ENCODE measurements around the gene COQ10A.

Gene COQ10A

GRCh38 chr12:56231184-56231582 is 35.6 kb upstream of the COQ10A start:
- Histone ChIP-seq H3K79me2 (ENCODE audit: control insufficient read depth, insufficient read depth, low read length, poor library complexity) (no peaks in the 10 kb centered on the region), H2AFZ (ENCODE audit: insufficient read depth, low read length, poor library complexity) (no peak overlapping the region), H4K91ac (ENCODE audit: low read depth, low read length) (no peak overlapping the region), H3K9me3 (ENCODE audit: insufficient read depth, low read depth, low read length) (no peaks in the 10 kb centered on the region), H3K79me1 (ENCODE audit: low read length) (no peaks in the 10 kb centered on the region), H3K4ac (ENCODE audit: low read depth, low read length) (no peak overlapping the region), H2AK5ac (ENCODE audit: low read length) (no peak overlapping the region), H3K27me3 (ENCODE audit: insufficient read depth, low read length) (no peaks in the 10 kb centered on the region), H3K36me3 (ENCODE audit: control insufficient read depth in 1 of 2, insufficient read depth in 2 of 2, low read length in 2 of 2) (peaks cover 3% of the 10 kb centered on the region in 2 experiments), H4K12ac (ENCODE audit: low read depth, low read length) (no peak overlapping the region), H3K4me2 (ENCODE audit: low read length) (no peak overlapping the region), H2BK12ac (ENCODE audit: low read length) (no peak overlapping the region), H3K14ac (ENCODE audit: low read length) (no peak overlapping the region), H3K4me1 (ENCODE audit: control insufficient read depth in 1 of 2, insufficient read depth in 2 of 2, low read length in 2 of 2) (no peaks in the 10 kb centered on the region), H4K8ac (ENCODE audit: low read depth, low read length) (no peak overlapping the region), H2BK5ac (ENCODE audit: low read depth, low read length, poor library complexity) (no peak overlapping the region), H3K27ac (ENCODE audit: low read depth, low read length) (no peak overlapping the region), H3K18ac (ENCODE audit: low read length) (no peak overlapping the region), H3K23ac (ENCODE audit: low read length) (no peak overlapping the region), H2BK120ac (ENCODE audit: insufficient read depth, low read length, poor library complexity) (no peak overlapping the region), H3K4me3 (ENCODE audit: low read depth, low read length) (no peak overlapping the region), H3K9ac (ENCODE audit: low read length) (no peak overlapping the region)
- WGBS (ENCODE audit: extremely low coverage, insufficient coverage, insufficient read length): no CpG with 5 or more reads among the region's 11 CpGs
- DNase-seq: no peak

GRCh38 chr12:56234746-56235436 is 31.9 kb upstream of the COQ10A start:
- Histone ChIP-seq H2BK5ac (ENCODE audit: low read depth, low read length, poor library complexity) (no peak overlapping the region), H3K9me3 (ENCODE audit: insufficient read depth, low read depth, low read length) (no peaks in the 10 kb centered on the region), H3K79me1 (ENCODE audit: low read length) (no peaks in the 10 kb centered on the region), H4K12ac (ENCODE audit: low read depth, low read length) (no peak overlapping the region), H2BK12ac (ENCODE audit: low read length) (no peak overlapping the region), H3K23ac (ENCODE audit: low read length) (no peak overlapping the region), H4K91ac (ENCODE audit: low read depth, low read length) (no peak overlapping the region), H2BK120ac (ENCODE audit: insufficient read depth, low read length, poor library complexity) (no peak overlapping the region), H3K36me3 (ENCODE audit: control insufficient read depth in 1 of 2, insufficient read depth in 2 of 2, low read length in 2 of 2) (peaks cover 32% of the 10 kb centered on the region in 2 experiments), H3K79me2 (ENCODE audit: control insufficient read depth, insufficient read depth, low read length, poor library complexity) (no peaks in the 10 kb centered on the region), H3K4me1 (ENCODE audit: control insufficient read depth in 1 of 2, insufficient read depth in 2 of 2, low read length in 2 of 2) (no peaks in the 10 kb centered on the region), H4K8ac (ENCODE audit: low read depth, low read length) (no peak overlapping the region), H3K14ac (ENCODE audit: low read length) (no peak overlapping the region), H3K27ac (ENCODE audit: low read depth, low read length) (no peak overlapping the region), H3K18ac (ENCODE audit: low read length) (no peak overlapping the region), H3K4me3 (ENCODE audit: low read depth, low read length) (no peak overlapping the region), H3K9ac (ENCODE audit: low read length) (no peak overlapping the region), H3K27me3 (ENCODE audit: insufficient read depth, low read length) (no peaks in the 10 kb centered on the region), H3K4me2 (ENCODE audit: low read length) (no peak overlapping the region), H3K4ac (ENCODE audit: low read depth, low read length) (no peak overlapping the region), H2AFZ (ENCODE audit: insufficient read depth, low read length, poor library complexity) (no peak overlapping the region), H2AK5ac (ENCODE audit: low read length) (no peak overlapping the region)
- DNase-seq: peak; percentile 3 to 8
- no CpG with 5 or more reads among the region's 16 CpGs for WGBS (ENCODE audit: extremely low coverage, insufficient coverage, insufficient read length)

- H3K27me3 ChIP-seq (ENCODE audit: insufficient read depth, low read length): no peaks in the 10 kb centered on the region
- no CpG with 5 or more reads among the region's 6 CpGs for WGBS (ENCODE audit: extremely low coverage, insufficient coverage, insufficient read length)
These were observed 30.7 kb upstream of the COQ10A start for GRCh38 chr12:56236091-56236490.

GRCh38 chr12:56236985-56237384 is 29.8 kb upstream of the COQ10A start:
- Histone ChIP-seq H3K4ac (ENCODE audit: low read depth, low read length) (no peak overlapping the region), H3K36me3 (ENCODE audit: control insufficient read depth in 1 of 2, insufficient read depth in 2 of 2, low read length in 2 of 2) (peaks cover 49% of the 10 kb centered on the region in 2 experiments), H3K4me2 (ENCODE audit: low read length) (no peak overlapping the region), H3K23ac (ENCODE audit: low read length) (no peak overlapping the region), H3K27ac (ENCODE audit: low read depth, low read length) (no peak overlapping the region), H3K14ac (ENCODE audit: low read length) (no peak overlapping the region), H3K4me1 (ENCODE audit: control insufficient read depth in 1 of 2, insufficient read depth in 2 of 2, low read length in 2 of 2) (no peaks in the 10 kb centered on the region), H3K79me1 (ENCODE audit: low read length) (no peaks in the 10 kb centered on the region), H3K79me2 (ENCODE audit: control insufficient read depth, insufficient read depth, low read length, poor library complexity) (no peaks in the 10 kb centered on the region), H2BK5ac (ENCODE audit: low read depth, low read length, poor library complexity) (no peak overlapping the region), H4K8ac (ENCODE audit: low read depth, low read length) (no peak overlapping the region), H4K91ac (ENCODE audit: low read depth, low read length) (no peak overlapping the region), H3K9me3 (ENCODE audit: insufficient read depth, low read depth, low read length) (no peaks in the 10 kb centered on the region), H2AK5ac (ENCODE audit: low read length) (no peak overlapping the region), H4K12ac (ENCODE audit: low read depth, low read length) (no peak overlapping the region), H2AFZ (ENCODE audit: insufficient read depth, low read length, poor library complexity) (no peak overlapping the region), H3K9ac (ENCODE audit: low read length) (no peak overlapping the region), H3K27me3 (ENCODE audit: insufficient read depth, low read length) (no peaks in the 10 kb centered on the region), H3K18ac (ENCODE audit: low read length) (no peak overlapping the region), H2BK12ac (ENCODE audit: low read length) (no peak overlapping the region), H2BK120ac (ENCODE audit: insufficient read depth, low read length, poor library complexity) (no peak overlapping the region), H3K4me3 (ENCODE audit: low read depth, low read length) (no peak overlapping the region)
- no peak for DNase-seq
- WGBS (ENCODE audit: extremely low coverage, insufficient coverage, insufficient read length): no CpG with 5 or more reads among the region's 5 CpGs

More at GRCh38 chr12:56236091-56236490, 30.7 kb upstream of the COQ10A start:
- H3K4me3 ChIP-seq (ENCODE audit: low read depth, low read length): no peak overlapping the region
- no peaks in the 10 kb centered on the region for H3K79me2 ChIP-seq (ENCODE audit: control insufficient read depth, insufficient read depth, low read length, poor library complexity)
- H3K18ac ChIP-seq (ENCODE audit: low read length): no peak overlapping the region
- H3K4me2 ChIP-seq (ENCODE audit: low read length): no peak overlapping the region
- no peak overlapping the region for H2BK120ac ChIP-seq (ENCODE audit: insufficient read depth, low read length, poor library complexity)
- no peaks in the 10 kb centered on the region for H3K4me1 ChIP-seq (ENCODE audit: control insufficient read depth in 1 of 2, insufficient read depth in 2 of 2, low read length in 2 of 2)
- H3K14ac ChIP-seq (ENCODE audit: low read length): no peak overlapping the region
- H3K79me1 ChIP-seq (ENCODE audit: low read length): no peaks in the 10 kb centered on the region
- H3K23ac ChIP-seq (ENCODE audit: low read length): no peak overlapping the region
- H2BK12ac ChIP-seq (ENCODE audit: low read length): no peak overlapping the region
- no peak overlapping the region for H3K9ac ChIP-seq (ENCODE audit: low read length)
- no peak for DNase-seq
- no peak overlapping the region for H4K12ac ChIP-seq (ENCODE audit: low read depth, low read length)
- H3K4ac ChIP-seq (ENCODE audit: low read depth, low read length): no peak overlapping the region
- H3K27ac ChIP-seq (ENCODE audit: low read depth, low read length): no peak overlapping the region
- H4K8ac ChIP-seq (ENCODE audit: low read depth, low read length): no peak overlapping the region
- peaks cover 41 to 42% of the 10 kb centered on the region in 2 experiments for H3K36me3 ChIP-seq (ENCODE audit: control insufficient read depth in 1 of 2, insufficient read depth in 2 of 2, low read length in 2 of 2)
- no peak overlapping the region for H2AK5ac ChIP-seq (ENCODE audit: low read length)
- H2BK5ac ChIP-seq (ENCODE audit: low read depth, low read length, poor library complexity): no peak overlapping the region
- no peaks in the 10 kb centered on the region for H3K9me3 ChIP-seq (ENCODE audit: insufficient read depth, low read depth, low read length)
- no peak overlapping the region for H4K91ac ChIP-seq (ENCODE audit: low read depth, low read length)
- no peak overlapping the region for H2AFZ ChIP-seq (ENCODE audit: insufficient read depth, low read length, poor library complexity)

Measured in trophoblast cell (in vitro differentiated cells and primary cell).